Lower leg skin (tissue), 4 donors: ENCODE data around the gene NHLH1. TPM values are rescaled to one million over a fixed set of nuclear protein-coding genes. Genes with fewer than 3 reads are reported as not detected.

Experiments used
- DNase-seq, 2 donors: peaks; one replicate each; pipeline ENCODE4 v3.0.0-alpha.2; 2019; ENCODE audit warnings: low spot score in 2 of 2
- H3K4me3 ChIP-seq: fragments of 200-600 bp; sonication (generic); 2 replicates; pipeline ENCODE4 v1.5.1; 2017; ENCODE audit warnings: mild to moderate bottlenecking, low read depth; ENCODE audit not compliant: poor library complexity, severe bottlenecking
- CTCF ChIP-seq, 3 donors: fragments of 450-650 bp; IDR thresholded peaks; one replicate each; pipeline ENCODE4 v1.5.1; 2016; ENCODE audit warnings: antibody characterized with exemption in 3 of 3, mild to moderate bottlenecking in 3 of 3, moderate library complexity in 2 of 3
- POLR2A ChIP-seq, 2 donors: fragments of 450-650 bp; IDR thresholded peaks; one replicate each; pipeline ENCODE4 v1.6.1; 2016 to 2017; ENCODE audit warnings: antibody characterized with exemption in 2 of 2, mild to moderate bottlenecking in 1 of 2, moderate library complexity in 1 of 2
- WGBS, 2 donors: methylation state at CpG; one replicate each; pipeline ENCODE4 v1.1.5; 2018; 5-methylcytosine and 5-hydroxymethylcytosine counted together
- intact Hi-C: fragments of 100-400 bp; cut with DNase I; formaldehyde crosslinking; loops from one replicate; pipeline ENCODE4 v1.15.0; 2023; ENCODE audit warnings: low total_unique reads
- total RNA-seq, 4 donors: library from RNA; depleted of rRNA; stranded (reverse); fragments of >200 nt; gene quantifications; one replicate each; pipeline ENCODE4 v1.1.0, GENCODE V29; 2016

The NHLH1 gene
- total RNA-seq, result under 1 TPM in 1 of 4 donors, not detected in 3; 0.10 TPM

GRCh38 chr1:160366731-160367515 is at the start of gene NHLH1:
NHLH1 (plus strand) TSS chr1:160367071; CDS start chr1:160370732, 3,661 bp downstream.
- DNase-seq, result peak in 1 of 2 donors; percentile 72
- H3K4me3 ChIP-seq, result no peak within 1 kb of the TSS
- TF ChIP-seq CTCF (IDR thresholded peaks at IDR 0.05), result no peak
- no peak for TF ChIP-seq POLR2A (IDR thresholded peaks at IDR 0.05)
- intact Hi-C loops, result no loop called here
- WGBS, 2 donors, result 65 to 72% methylated on average over 15 of the region's 15 CpGs

- 95% methylated on average over 6 of the region's 6 CpGs for WGBS, 2 donors
- TF ChIP-seq POLR2A (IDR thresholded peaks at IDR 0.05), result no peak
- no peak for TF ChIP-seq CTCF (IDR thresholded peaks at IDR 0.05)
- H3K4me3 ChIP-seq, result no peak overlapping the region
- intact Hi-C loops, result no loop called here
- no peak for DNase-seq
These were observed 44.0 kb upstream of the NHLH1 start for GRCh38 chr1:160322831-160323230.

- intact Hi-C loops, result no loop called here
- no peak for TF ChIP-seq CTCF (IDR thresholded peaks at IDR 0.05)
- no peak for TF ChIP-seq POLR2A (IDR thresholded peaks at IDR 0.05)
- no peak for DNase-seq
- H3K4me3 ChIP-seq, result no peak overlapping the region
- 94 to 96% methylated on average over 4 of the region's 4 CpGs for WGBS, 2 donors
These were observed 41.6 kb upstream of the NHLH1 start for GRCh38 chr1:160325252-160325651.

- intact Hi-C loops, result no loop called here
- WGBS, 2 donors, result 92 to 93% methylated on average over 5 of the region's 5 CpGs
These were observed 40.5 kb upstream of the NHLH1 start for GRCh38 chr1:160326418-160326817.

GRCh38 chr1:160328184-160328583 is 38.7 kb upstream of the NHLH1 start:
- no peak for TF ChIP-seq POLR2A (IDR thresholded peaks at IDR 0.05)
- TF ChIP-seq CTCF (IDR thresholded peaks at IDR 0.05), result no peak
- intact Hi-C loops, result no loop called here
- 81 to 85% methylated on average over 8 of the region's 8 CpGs for WGBS, 2 donors
- DNase-seq, result no peak
- H3K4me3 ChIP-seq, result no peak overlapping the region

More at GRCh38 chr1:160326418-160326817, 40.5 kb upstream of the NHLH1 start:
- TF ChIP-seq CTCF (IDR thresholded peaks at IDR 0.05) (no peak), POLR2A (IDR thresholded peaks at IDR 0.05) (no peak)
- H3K4me3 ChIP-seq, result no peak overlapping the region
- DNase-seq, result no peak

- no peak overlapping the region for H3K4me3 ChIP-seq
- TF ChIP-seq CTCF (IDR thresholded peaks at IDR 0.05), result no peak
- no peak for TF ChIP-seq POLR2A (IDR thresholded peaks at IDR 0.05)
- intact Hi-C loops, result no loop called here
- DNase-seq, result no peak
These were observed 36.8 kb upstream of the NHLH1 start for GRCh38 chr1:160330119-160330518.
